ENCODE data around the gene ARMC5. TPM values are rescaled to one million over a fixed set of nuclear protein-coding genes. Genes with fewer than 3 reads are reported as not detected.

ARMC5 gene
- polyA plus RNA-seq, 4 donors, result 12.3 to 20.5 (median 14.1) TPM

DNA sequence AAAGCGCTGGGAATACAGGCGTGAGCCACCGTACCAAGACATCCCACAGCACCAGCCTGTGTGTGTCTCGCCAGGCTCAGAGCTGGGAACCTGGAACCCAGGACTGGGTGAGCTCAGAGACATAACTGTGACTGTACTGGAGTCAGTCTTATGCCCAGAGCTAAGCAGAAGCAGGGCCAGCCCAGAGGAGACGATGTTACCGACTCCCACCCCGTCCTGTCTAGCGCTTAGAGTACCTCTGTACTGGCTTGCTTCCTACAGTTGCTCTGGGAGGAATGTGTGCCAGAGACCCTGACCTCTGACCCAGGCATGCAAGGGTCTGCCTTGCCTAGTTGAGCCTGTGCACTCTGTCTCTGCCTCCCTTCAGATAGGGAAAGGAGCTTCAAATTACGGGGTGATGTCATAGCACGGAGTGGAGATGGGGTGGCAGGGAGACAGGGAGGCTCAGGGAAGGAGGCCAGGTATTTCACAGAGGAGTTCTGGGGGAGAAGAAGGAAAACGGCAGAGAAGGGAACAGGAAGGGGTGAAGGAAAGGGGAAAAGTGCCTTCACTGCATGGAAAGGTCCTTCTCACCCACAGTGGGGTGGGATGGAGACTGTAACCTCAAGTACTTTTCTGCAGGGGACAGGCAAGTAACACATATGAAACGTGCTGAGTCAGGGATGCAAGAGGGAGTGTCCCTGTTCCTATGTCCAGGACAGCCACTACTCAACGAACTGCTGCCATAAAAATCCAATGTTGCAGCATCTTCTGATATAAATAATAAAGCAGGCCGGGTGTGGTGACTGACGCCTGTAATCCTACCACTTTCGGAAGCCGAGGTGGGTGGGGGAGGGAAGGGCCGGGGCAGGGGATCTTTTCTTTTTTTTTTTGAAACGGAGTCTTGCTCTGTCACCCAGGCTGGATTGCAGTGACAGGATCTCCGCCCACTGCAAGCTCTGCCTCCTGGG is 5.8 kb upstream of the ARMC5 start:
- H3K4me3 ChIP-seq (ENCODE audit: low read depth in 1 of 3, low read length in 3 of 3), result no peak overlapping the region
- peak; percentile 60 to 84 for DNase-seq
- H3K36me3 ChIP-seq (ENCODE audit: control insufficient read depth in 3 of 3, insufficient read depth in 2 of 3, low read depth in 1 of 3, low read length in 3 of 3), result peaks cover 0 to 21% (median 0%) of the 10 kb centered on the region in 3 donors
- peaks cover 6 to 30% (median 6%) of the 10 kb centered on the region in 3 donors for H3K4me1 ChIP-seq (ENCODE audit: control insufficient read depth in 3 of 3, insufficient read depth in 2 of 3, low read depth in 1 of 3, low read length in 2 of 3)
- peak overlapping the region in 1 of 3 donors; percentile 11 for H3K27ac ChIP-seq (ENCODE audit: low read depth in 1 of 3, low read length in 2 of 3)
- WGBS, 3 donors, result 41 to 49% (median 46%) methylated on average over 20 of the region's 20 CpGs
- H3K9me3 ChIP-seq (ENCODE audit: control insufficient read depth in 2 of 2, insufficient read depth in 1 of 2, low read depth in 1 of 2, low read length in 1 of 2), result no peaks in the 10 kb centered on the region
- FAIRE-seq, result no peak
- no peaks in the 10 kb centered on the region for H3K27me3 ChIP-seq (ENCODE audit: control insufficient read depth in 3 of 3, insufficient read depth in 3 of 3, low read length in 3 of 3)

DNA sequence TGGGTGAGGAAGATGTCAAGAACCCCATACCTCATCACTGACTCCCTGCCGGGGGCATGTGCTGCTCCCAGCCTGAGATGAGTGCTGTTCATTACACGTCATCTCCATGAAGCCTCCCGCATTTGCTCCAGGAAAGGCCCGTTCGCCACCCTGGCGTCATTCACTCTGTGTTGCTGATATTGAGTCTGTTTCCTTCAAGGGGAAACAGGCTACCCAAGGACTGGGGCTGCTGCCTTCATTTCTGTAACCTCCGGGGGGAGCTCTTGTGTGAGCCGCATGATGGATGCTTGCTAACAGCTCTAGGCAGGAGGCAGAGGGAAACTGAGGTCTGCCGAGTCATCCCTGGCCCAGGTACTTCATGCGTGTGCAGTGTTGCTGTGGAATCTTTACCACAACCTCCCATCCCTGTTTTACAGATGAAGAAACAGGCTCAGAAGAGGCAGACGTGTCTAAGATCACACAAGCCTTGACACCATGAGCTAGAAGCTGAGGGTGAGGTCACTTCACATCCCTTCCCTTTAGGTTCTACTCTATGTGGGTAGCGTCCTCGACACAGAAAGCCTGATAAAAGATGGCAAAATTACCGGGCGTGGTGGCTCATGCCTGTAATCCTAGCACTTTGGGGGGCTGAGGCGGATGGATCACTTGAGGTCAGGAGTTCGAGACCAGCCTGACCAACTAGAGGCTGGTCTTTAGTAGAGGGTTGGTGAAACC is 3.5 kb upstream of the ARMC5 start:
- no peak for DNase-seq
- no peak overlapping the region for H3K4me3 ChIP-seq (ENCODE audit: low read depth in 1 of 3, low read length in 3 of 3)
- H3K4me1 ChIP-seq (ENCODE audit: control insufficient read depth in 3 of 3, insufficient read depth in 2 of 3, low read depth in 1 of 3, low read length in 2 of 3), result peaks cover 6 to 35% (median 6%) of the 10 kb centered on the region in 3 donors
- no peaks in the 10 kb centered on the region for H3K27me3 ChIP-seq (ENCODE audit: control insufficient read depth in 3 of 3, insufficient read depth in 3 of 3, low read length in 3 of 3)
- no peak for FAIRE-seq
- WGBS, 3 donors, result 65 to 69% (median 66%) methylated on average over 17 of the region's 17 CpGs
- no peaks in the 10 kb centered on the region for H3K9me3 ChIP-seq (ENCODE audit: control insufficient read depth in 2 of 2, insufficient read depth in 1 of 2, low read depth in 1 of 2, low read length in 1 of 2)
- H3K36me3 ChIP-seq (ENCODE audit: control insufficient read depth in 3 of 3, insufficient read depth in 2 of 3, low read depth in 1 of 3, low read length in 3 of 3), result peaks cover 0 to 21% (median 0%) of the 10 kb centered on the region in 3 donors
- no peak overlapping the region for H3K27ac ChIP-seq (ENCODE audit: low read depth in 1 of 3, low read length in 2 of 3)

DNA sequence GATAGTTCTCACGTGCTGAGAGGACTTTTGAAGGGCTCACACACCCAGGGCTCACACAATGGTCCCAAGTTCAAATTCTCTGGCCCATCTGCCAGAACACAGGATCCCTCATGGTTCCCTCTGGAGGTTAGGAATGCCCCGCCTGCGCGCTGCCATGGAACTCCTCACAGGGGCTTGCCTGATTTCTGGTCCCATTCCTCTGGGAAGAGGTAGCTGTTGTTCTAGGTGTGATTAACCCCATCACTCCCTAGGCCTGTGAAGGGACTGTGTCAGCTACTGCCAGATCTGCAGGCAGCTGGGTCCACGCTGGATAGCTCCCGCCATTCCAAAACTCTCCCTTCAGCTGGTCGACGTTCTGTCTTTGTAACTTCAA is 2.3 kb upstream of the ARMC5 start:
- H3K27ac ChIP-seq (ENCODE audit: low read depth in 1 of 3, low read length in 2 of 3), result no peak overlapping the region
- H3K4me1 ChIP-seq (ENCODE audit: control insufficient read depth in 3 of 3, insufficient read depth in 2 of 3, low read depth in 1 of 3, low read length in 2 of 3), result peaks cover 6 to 33% (median 6%) of the 10 kb centered on the region in 3 donors
- no peak for DNase-seq

DNA sequence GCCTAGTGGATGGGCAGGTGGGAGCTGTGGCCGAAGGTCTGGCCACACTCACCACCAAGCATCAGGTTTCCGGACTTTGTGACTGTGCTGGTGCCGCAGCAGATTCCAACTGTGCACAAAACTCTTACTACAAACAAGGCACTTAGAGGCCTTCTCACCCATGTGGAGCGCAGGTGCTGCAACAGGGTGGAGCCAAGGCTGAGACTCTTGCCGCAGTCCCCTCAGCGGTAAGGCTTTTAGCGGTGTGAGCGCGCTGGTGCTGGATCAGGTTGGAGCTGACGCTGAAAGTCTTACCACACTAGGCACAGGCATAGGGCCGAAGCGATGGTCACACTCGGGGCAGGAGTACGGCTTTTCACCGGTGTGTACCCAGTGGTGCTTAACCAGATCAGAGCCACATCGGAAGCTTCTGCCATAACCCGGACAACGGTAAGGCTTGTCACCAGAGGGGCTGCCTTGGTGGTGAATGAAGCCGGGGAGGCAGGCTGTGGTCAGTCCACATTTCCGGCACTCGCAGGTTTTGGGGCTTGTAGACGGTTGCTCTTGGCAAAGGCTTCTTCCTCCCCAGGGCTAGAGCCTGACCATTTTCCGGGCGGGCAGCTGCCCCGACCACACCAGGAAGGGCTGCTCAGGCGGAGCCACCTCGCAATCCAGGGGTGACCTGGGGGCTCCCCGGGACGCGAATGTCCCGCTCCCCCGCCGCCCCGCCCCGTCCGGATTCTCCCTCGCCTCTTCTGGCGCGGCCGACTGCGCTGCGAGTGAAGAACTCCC is 1.0 kb upstream of the ARMC5 start:
- FAIRE-seq, result no peak

More for the DNA sequence above, 2.3 kb upstream of the ARMC5 start:
- Histone ChIP-seq H3K36me3 (ENCODE audit: control insufficient read depth in 3 of 3, insufficient read depth in 2 of 3, low read depth in 1 of 3, low read length in 3 of 3) (peaks cover 0 to 27% (median 0%) of the 10 kb centered on the region in 3 donors), H3K9me3 (ENCODE audit: control insufficient read depth in 2 of 2, insufficient read depth in 1 of 2, low read depth in 1 of 2, low read length in 1 of 2) (no peaks in the 10 kb centered on the region), H3K27me3 (ENCODE audit: control insufficient read depth in 3 of 3, insufficient read depth in 3 of 3, low read length in 3 of 3) (no peaks in the 10 kb centered on the region), H3K4me3 (ENCODE audit: low read depth in 1 of 3, low read length in 3 of 3) (no peak overlapping the region)
- no peak for FAIRE-seq
- 74 to 79% (median 74%) methylated on average over 8 of the region's 8 CpGs for WGBS, 3 donors

DNA sequence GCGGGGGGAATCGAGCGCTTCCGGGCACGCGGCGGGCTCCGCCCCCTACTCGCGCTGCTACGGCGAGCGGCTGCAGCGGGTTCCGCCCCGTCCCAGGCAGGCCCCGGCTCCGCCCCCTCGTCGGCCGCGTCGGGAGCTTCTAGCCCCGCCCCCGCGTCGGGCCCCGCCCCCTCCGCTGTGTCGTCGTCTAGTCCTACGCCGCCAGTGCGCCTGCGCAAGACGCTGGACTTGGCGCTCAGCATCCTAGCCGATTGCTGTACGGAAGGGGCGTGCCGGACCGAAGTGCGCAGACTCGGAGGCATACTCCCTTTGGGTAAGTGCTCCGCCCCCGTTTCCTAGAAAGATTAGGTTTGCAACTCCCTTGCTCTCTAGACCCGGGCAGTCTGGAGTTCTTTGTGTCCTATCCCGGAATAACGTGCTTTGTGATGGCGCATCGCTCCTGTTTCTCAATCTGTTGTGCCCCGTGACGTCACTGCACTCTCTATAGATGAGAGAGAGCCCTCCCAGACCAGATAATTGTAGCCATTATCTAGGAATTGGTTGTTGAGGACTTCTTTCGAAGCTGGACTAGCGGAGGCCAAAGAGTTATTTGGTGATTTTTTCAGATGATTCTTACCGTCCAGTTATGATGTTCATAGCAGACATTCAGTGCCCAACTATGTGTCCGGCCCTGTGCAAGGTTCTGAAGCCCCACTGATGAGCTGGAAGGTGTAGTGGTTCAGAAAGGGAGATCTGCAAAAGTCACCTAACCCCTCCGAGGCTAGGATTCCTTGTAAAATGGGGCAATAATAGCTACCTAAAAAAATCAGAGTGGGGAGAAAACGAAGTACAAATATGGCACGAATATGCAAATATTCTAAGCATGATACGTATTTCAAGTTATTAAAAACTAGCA is 633 bp downstream of the ARMC5 start:
- Histone ChIP-seq H3K4me3 (ENCODE audit: low read depth in 1 of 3, low read length in 3 of 3) (peak overlapping the region; percentile 68 to 85 (median 69)), H3K9me3 (ENCODE audit: control insufficient read depth in 2 of 2, insufficient read depth in 1 of 2, low read depth in 1 of 2, low read length in 1 of 2) (no peaks in the 10 kb centered on the region), H3K4me1 (ENCODE audit: control insufficient read depth in 3 of 3, insufficient read depth in 2 of 3, low read depth in 1 of 3, low read length in 2 of 3) (peaks cover 3 to 27% (median 5%) of the 10 kb centered on the region in 3 donors), H3K27ac (ENCODE audit: low read depth in 1 of 3, low read length in 2 of 3) (peak overlapping the region; percentile 88 to 99 (median 99)), H3K27me3 (ENCODE audit: control insufficient read depth in 3 of 3, insufficient read depth in 3 of 3, low read length in 3 of 3) (no peaks in the 10 kb centered on the region), H3K36me3 (ENCODE audit: control insufficient read depth in 3 of 3, insufficient read depth in 2 of 3, low read depth in 1 of 3, low read length in 3 of 3) (peaks cover 0 to 53% (median 3%) of the 10 kb centered on the region in 3 donors)
- DNase-seq, result peak; percentile 100
- 2 to 3% (median 2%) methylated on average over 54 to 61 of the region's 61 CpGs for WGBS, 3 donors
- FAIRE-seq, result no peak

More for the DNA sequence above, 1.0 kb upstream of the ARMC5 start:
- DNase-seq, result peak; percentile 70 to 83
- H3K9me3 ChIP-seq (ENCODE audit: control insufficient read depth in 2 of 2, insufficient read depth in 1 of 2, low read depth in 1 of 2, low read length in 1 of 2), result no peaks in the 10 kb centered on the region
- H3K36me3 ChIP-seq (ENCODE audit: control insufficient read depth in 3 of 3, insufficient read depth in 2 of 3, low read depth in 1 of 3, low read length in 3 of 3), result peaks cover 0 to 38% (median 0%) of the 10 kb centered on the region in 3 donors
- peaks cover 6 to 31% (median 6%) of the 10 kb centered on the region in 3 donors for H3K4me1 ChIP-seq (ENCODE audit: control insufficient read depth in 3 of 3, insufficient read depth in 2 of 3, low read depth in 1 of 3, low read length in 2 of 3)
- no peaks in the 10 kb centered on the region for H3K27me3 ChIP-seq (ENCODE audit: control insufficient read depth in 3 of 3, insufficient read depth in 3 of 3, low read length in 3 of 3)
- H3K4me3 ChIP-seq (ENCODE audit: low read depth in 1 of 3, low read length in 3 of 3), result peak overlapping the region; percentile 68 to 85 (median 69)
- peak overlapping the region; percentile 75 to 99 (median 99) for H3K27ac ChIP-seq (ENCODE audit: low read depth in 1 of 3, low read length in 2 of 3)
- 0 to 1% (median 0%) methylated on average over 38 to 42 of the region's 42 CpGs for WGBS, 3 donors

DNA sequence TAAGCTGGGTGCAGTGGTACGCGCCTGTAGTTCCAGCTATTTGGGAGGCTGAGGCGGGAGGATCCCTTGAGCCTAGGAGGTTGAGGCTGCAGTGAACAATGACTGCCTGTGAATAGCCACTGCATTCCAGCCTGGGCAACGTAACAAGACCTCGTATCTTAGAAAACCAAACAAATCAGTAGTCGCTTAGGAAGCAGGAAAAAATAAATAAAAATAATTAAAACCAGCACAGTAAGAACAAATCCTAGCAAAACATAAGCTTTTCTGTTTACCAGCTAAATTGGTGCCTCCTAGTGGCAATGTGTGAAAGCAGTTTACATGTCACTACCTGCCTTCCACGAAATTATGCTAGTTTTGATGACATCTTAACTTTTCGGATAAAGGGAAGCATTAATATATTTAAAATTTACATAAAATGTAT is 1.3 kb downstream of the ARMC5 start:
- Histone ChIP-seq H3K36me3 (ENCODE audit: control insufficient read depth in 3 of 3, insufficient read depth in 2 of 3, low read depth in 1 of 3, low read length in 3 of 3) (peaks cover 0 to 56% (median 3%) of the 10 kb centered on the region in 3 donors), H3K27ac (ENCODE audit: low read depth in 1 of 3, low read length in 2 of 3) (peak overlapping the region; percentile 73 to 89 (median 82)), H3K4me1 (ENCODE audit: control insufficient read depth in 3 of 3, insufficient read depth in 2 of 3, low read depth in 1 of 3, low read length in 2 of 3) (peaks cover 3 to 22% (median 5%) of the 10 kb centered on the region in 3 donors), H3K4me3 (ENCODE audit: low read depth in 1 of 3, low read length in 3 of 3) (peak overlapping the region in 1 of 3 donors; percentile 47), H3K9me3 (ENCODE audit: control insufficient read depth in 2 of 2, insufficient read depth in 1 of 2, low read depth in 1 of 2, low read length in 1 of 2) (no peaks in the 10 kb centered on the region), H3K27me3 (ENCODE audit: control insufficient read depth in 3 of 3, insufficient read depth in 3 of 3, low read length in 3 of 3) (no peaks in the 10 kb centered on the region)
- FAIRE-seq (no peak), DNase-seq (peak; percentile 51 to 54)
- 52 to 54% (median 53%) methylated on average over 8 of the region's 8 CpGs for WGBS, 3 donors

DNA sequence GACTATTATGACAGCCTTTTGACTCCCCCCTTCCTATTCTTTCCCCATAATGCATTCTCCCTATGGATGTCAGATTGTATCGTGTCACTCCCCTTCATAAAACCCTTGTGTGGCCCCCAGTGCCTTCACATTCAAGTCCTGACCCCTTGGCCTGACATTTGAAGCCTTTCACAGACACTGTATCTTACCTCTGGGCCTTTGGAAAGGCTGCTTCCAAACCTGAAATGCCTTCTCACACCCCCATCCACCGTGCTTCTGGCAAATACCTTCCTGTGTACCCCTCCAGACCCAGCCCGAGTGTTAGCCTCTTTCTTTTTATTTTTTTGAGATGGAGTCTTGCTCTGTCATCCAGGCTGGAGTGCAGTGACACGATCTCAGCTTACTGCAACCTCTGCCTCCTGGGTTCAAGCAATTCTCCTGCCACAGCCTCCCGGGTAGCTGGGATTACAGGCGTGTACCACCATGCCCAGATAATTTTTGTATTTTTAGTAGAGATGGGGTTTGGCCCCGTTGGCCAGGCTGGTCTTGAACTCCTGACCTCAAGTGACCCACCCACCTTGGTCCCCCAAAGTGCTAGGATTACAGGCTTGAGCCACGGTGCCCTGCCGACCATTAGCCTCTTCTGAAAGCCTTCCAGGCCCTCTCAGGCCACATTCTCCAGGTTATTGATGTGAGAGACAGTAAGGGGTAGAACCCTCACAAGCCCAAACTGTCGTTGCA is 2.1 kb downstream of the ARMC5 start:
- Histone ChIP-seq H3K27ac (ENCODE audit: low read depth in 1 of 3, low read length in 2 of 3) (no peak overlapping the region), H3K27me3 (ENCODE audit: control insufficient read depth in 3 of 3, insufficient read depth in 3 of 3, low read length in 3 of 3) (no peaks in the 10 kb centered on the region), H3K36me3 (ENCODE audit: control insufficient read depth in 3 of 3, insufficient read depth in 2 of 3, low read depth in 1 of 3, low read length in 3 of 3) (peaks cover 0 to 59% (median 3%) of the 10 kb centered on the region in 3 donors), H3K4me1 (ENCODE audit: control insufficient read depth in 3 of 3, insufficient read depth in 2 of 3, low read depth in 1 of 3, low read length in 2 of 3) (peaks cover 3 to 20% (median 5%) of the 10 kb centered on the region in 3 donors), H3K4me3 (ENCODE audit: low read depth in 1 of 3, low read length in 3 of 3) (no peak overlapping the region), H3K9me3 (ENCODE audit: control insufficient read depth in 2 of 2, insufficient read depth in 1 of 2, low read depth in 1 of 2, low read length in 1 of 2) (no peaks in the 10 kb centered on the region)
- FAIRE-seq (no peak), DNase-seq (no peak)
- 87 to 91% (median 90%) methylated on average over 10 of the region's 10 CpGs for WGBS, 3 donors
